Choroid plexus epithelial cell (primary cell): ENCODE results near the gene KIF3B.

Experiments used
- DNase-seq: peaks from one replicate; pipeline ENCODE4 v3.0.0-alpha.2; 2010; ENCODE audit warnings: low read depth
- H3K4me3 ChIP-seq: 2 replicates; pipeline ENCODE4 v1.5.1; 2011; ENCODE audit warnings: low read depth, mild to moderate bottlenecking, control low read depth, low read length, moderate library complexity
- CTCF ChIP-seq: conservative IDR thresholded peaks from 2 replicates; pipeline ENCODE4 v1.5.1; 2011; ENCODE audit warnings: low read depth, mild to moderate bottlenecking, control low read depth, inconsistent platforms, low read length, moderate library complexity

The KIF3B gene

GRCh38 chr20:32232326-32232886 is 45.0 kb upstream of the KIF3B start:
- DNase-seq: no peak
- no peak overlapping the region for H3K4me3 ChIP-seq
- TF ChIP-seq CTCF: no peak

- TF ChIP-seq CTCF: no peak
- no peak for DNase-seq
- no peak overlapping the region for H3K4me3 ChIP-seq
Observed at GRCh38 chr20:32233286-32233685, 44.2 kb upstream of the KIF3B start.

- H3K4me3 ChIP-seq: no peak overlapping the region
- no peak for TF ChIP-seq CTCF
- no peak for DNase-seq
Observed at GRCh38 chr20:32234135-32234808, 43.2 kb upstream of the KIF3B start.

- no peak for TF ChIP-seq CTCF
- no peak overlapping the region for H3K4me3 ChIP-seq
- DNase-seq: no peak
Observed at GRCh38 chr20:32235331-32236047, 42.0 kb upstream of the KIF3B start.

- DNase-seq: no peak
- TF ChIP-seq CTCF: no peak
- H3K4me3 ChIP-seq: no peak overlapping the region
Observed at GRCh38 chr20:32236048-32236533, 41.4 kb upstream of the KIF3B start.

GRCh38 chr20:32236819-32237218 is 40.6 kb upstream of the KIF3B start:
- DNase-seq: no peak
- no peak for TF ChIP-seq CTCF
- H3K4me3 ChIP-seq: no peak overlapping the region
